T-helper 1 cell (primary cell): ENCODE measurements around the gene PHYKPL.

Experiments used
- DNase-seq, 5 donors: peaks; one replicate each; pipeline ENCODE4 v3.0.0-alpha.2; 2012 to 2020
- total RNA-seq, 4 donors: gene quantifications; one replicate each; lab custom pipeline; 2026; lab: John Stamatoyannopoulos, UW

Gene PHYKPL
- total RNA-seq: 73.6 to 139 (median 119) reads per million in 4 donors

- peak; percentile 38 to 84 (median 49) for DNase-seq
These were observed at the start of gene PHYKPL for GRCh38 chr5:178232124-178232919. Gene PHYKPL, minus strand, starts transcription at chr5:178232802. Its CDS starts 252 bp downstream, at chr5:178232550.

- no peak for DNase-seq
These were observed 49.8 kb upstream of the PHYKPL start for GRCh38 chr5:178282391-178282790.

- DNase-seq: no peak
These were observed 48.7 kb upstream of the PHYKPL start for GRCh38 chr5:178281331-178281730.

- DNase-seq: no peak
These were observed 48.0 kb upstream of the PHYKPL start for GRCh38 chr5:178280631-178281030.

GRCh38 chr5:178279723-178280438 is 47.3 kb upstream of the PHYKPL start:
- DNase-seq: peak in 3 of 5 donors; percentile 21 to 41 (median 22)

GRCh38 chr5:178279026-178279722 is 46.6 kb upstream of the PHYKPL start:
- no peak for DNase-seq

GRCh38 chr5:178278358-178279023 is 45.9 kb upstream of the PHYKPL start:
- no peak for DNase-seq

- no peak for DNase-seq
These were observed 45.3 kb upstream of the PHYKPL start for GRCh38 chr5:178277866-178278265.

- no peak for DNase-seq
These were observed 44.7 kb upstream of the PHYKPL start for GRCh38 chr5:178277346-178277745.

- DNase-seq: no peak
These were observed 42.4 kb upstream of the PHYKPL start for GRCh38 chr5:178274781-178275537.

GRCh38 chr5:178273665-178274541 is 41.3 kb upstream of the PHYKPL start:
- DNase-seq: no peak

GRCh38 chr5:178273041-178273440 is 40.4 kb upstream of the PHYKPL start:
- DNase-seq: no peak

GRCh38 chr5:178272591-178272990 is 40.0 kb upstream of the PHYKPL start:
- DNase-seq: no peak

- DNase-seq: no peak
These were observed 39.3 kb upstream of the PHYKPL start for GRCh38 chr5:178271726-178272479.

- DNase-seq: no peak
These were observed 38.6 kb upstream of the PHYKPL start for GRCh38 chr5:178271231-178271630.

- DNase-seq: no peak
These were observed 36.9 kb upstream of the PHYKPL start for GRCh38 chr5:178269499-178269898.

- no peak for DNase-seq
These were observed 35.3 kb upstream of the PHYKPL start for GRCh38 chr5:178267876-178268275.

- DNase-seq: no peak
These were observed 34.6 kb upstream of the PHYKPL start for GRCh38 chr5:178267245-178267644.

GRCh38 chr5:178266581-178266980 is 34.0 kb upstream of the PHYKPL start:
- no peak for DNase-seq

- DNase-seq: no peak
These were observed 33.1 kb upstream of the PHYKPL start for GRCh38 chr5:178265746-178266145.
